HEK293 (cell line): ENCODE data around the gene ZNF280B.

Experiments
- CTCF ChIA-PET: fragments of 350-600 bp; formaldehyde crosslinking; extraction: SDS; loops from one replicate; lab custom pipeline; 2021; ENCODE audit warnings: antibody characterized with exemption; lab: Yijun Ruan, JAX
- POLR2A ChIA-PET: fragments of 300-600 bp; formaldehyde crosslinking; extraction: SDS; loops from one replicate; lab custom pipeline; 2020; ENCODE audit warnings: antibody characterized with exemption, inconsistent platforms; lab: Yijun Ruan, JAX
- H3K27ac ChIP-seq: fragments of 200-500 bp; sonication (Bioruptor generic); 2 replicates; pipeline ENCODE4 v1.5.1; 2014; ENCODE audit warnings: low read depth, low read length, control low read depth, inconsistent platforms; ENCODE audit errors: extremely low read depth
- H3K36me3 ChIP-seq, 2 experiments: fragments of 200-500 bp in 1 of 2; sonication (Bioruptor generic) in 1 of 2; 1 replicate in 1 of 2; 2 replicates in 1 of 2; pipeline ENCODE4 v1.5.1; 2014 to 2017; ENCODE audit warnings: inconsistent platforms in 2 of 2, low read length in 2 of 2; ENCODE audit not compliant: control insufficient read depth in 2 of 2, insufficient read depth in 1 of 2
- H3K4me1 ChIP-seq: fragments of 200-500 bp; sonication (Bioruptor generic); 2 replicates; pipeline ENCODE4 v1.5.1; 2014; ENCODE audit warnings: mild to moderate bottlenecking, low read length, inconsistent platforms; ENCODE audit not compliant: control insufficient read depth, insufficient read depth
- H3K4me3 ChIP-seq: 2 replicates; pipeline ENCODE4 v1.5.1; 2011; ENCODE audit warnings: low read depth, mild to moderate bottlenecking, control low read depth, low read length, moderate library complexity
- H3K9me3 ChIP-seq: fragments of 200-500 bp; sonication (Bioruptor generic); 2 replicates; pipeline ENCODE4 v1.5.1; 2014; ENCODE audit warnings: low read depth, low read length, inconsistent platforms; ENCODE audit not compliant: control insufficient read depth, insufficient read depth
- CTCF ChIP-seq: fragments of 450-650 bp; formaldehyde crosslinking; IDR thresholded peaks from 2 replicates; pipeline ENCODE4 v1.5.1; 2016; ENCODE audit warnings: missing biosample characterization, missing genetic modification characterization
- EGR2 ChIP-seq: fragments of 450-650 bp; formaldehyde crosslinking; IDR thresholded peaks from 2 replicates; pipeline ENCODE4 v1.5.1; 2016; ENCODE audit warnings: low read depth, missing biosample characterization, missing genetic modification characterization
- OSR2 ChIP-seq: fragments of 450-650 bp; formaldehyde crosslinking; IDR thresholded peaks from 2 replicates; pipeline ENCODE4 v1.5.1; 2016; ENCODE audit warnings: missing biosample characterization, missing genetic modification characterization
- WT1 ChIP-seq: fragments of 450-650 bp; formaldehyde crosslinking; IDR thresholded peaks from 2 replicates; pipeline ENCODE4 v1.5.1; 2016; ENCODE audit warnings: missing biosample characterization, missing genetic modification characterization
- ZBTB10 ChIP-seq: fragments of 450-650 bp; formaldehyde crosslinking; IDR thresholded peaks from 2 replicates; pipeline ENCODE4 v1.5.1; 2016; ENCODE audit warnings: missing biosample characterization, missing genetic modification characterization
- ZNF239 ChIP-seq: fragments of 450-650 bp; formaldehyde crosslinking; IDR thresholded peaks from 2 replicates; pipeline ENCODE4 v1.5.1; 2016; ENCODE audit warnings: missing biosample characterization, missing genetic modification characterization
- ZNF302 ChIP-seq: fragments of 450-650 bp; formaldehyde crosslinking; IDR thresholded peaks from 2 replicates; pipeline ENCODE4 v1.5.1; 2016; ENCODE audit warnings: missing biosample characterization, missing genetic modification characterization, low read depth
- ZNF362 ChIP-seq: fragments of 450-650 bp; formaldehyde crosslinking; IDR thresholded peaks from 2 replicates; pipeline ENCODE4 v1.5.1; 2016; ENCODE audit warnings: missing biosample characterization, missing genetic modification characterization
- ZNF37A ChIP-seq: fragments of 450-650 bp; IDR thresholded peaks from 2 replicates; pipeline ENCODE4 v1.5.1; 2018; ENCODE audit warnings: missing biosample characterization, missing genetic modification characterization
- ZNF48 ChIP-seq: fragments of 450-650 bp; formaldehyde crosslinking; IDR thresholded peaks from 2 replicates; pipeline ENCODE4 v1.5.1; 2016; ENCODE audit warnings: missing biosample characterization, missing genetic modification characterization
- ZNF501 ChIP-seq: fragments of 450-650 bp; formaldehyde crosslinking; IDR thresholded peaks from 2 replicates; pipeline ENCODE4 v1.5.1; 2016; ENCODE audit warnings: missing biosample characterization, missing genetic modification characterization
- ZNF521 ChIP-seq: fragments of 450-650 bp; formaldehyde crosslinking; IDR thresholded peaks from 2 replicates; pipeline ENCODE4 v1.5.1; 2017; ENCODE audit warnings: missing biosample characterization, mild to moderate bottlenecking, missing genetic modification characterization
- ZNF548 ChIP-seq: fragments of 450-650 bp; formaldehyde crosslinking; IDR thresholded peaks from 2 replicates; pipeline ENCODE4 v1.5.1; 2016; ENCODE audit warnings: missing biosample characterization, missing genetic modification characterization
- ZNF560 ChIP-seq: fragments of 450-650 bp; formaldehyde crosslinking; IDR thresholded peaks from 2 replicates; pipeline ENCODE4 v1.5.1; 2017; ENCODE audit warnings: missing biosample characterization, missing genetic modification characterization, borderline replicate concordance
- ZNF596 ChIP-seq: fragments of 450-650 bp; IDR thresholded peaks from 2 replicates; pipeline ENCODE4 v1.5.0; 2018; ENCODE audit warnings: missing biosample characterization, mild to moderate bottlenecking, missing genetic modification characterization, moderate library complexity
- ZNF692 ChIP-seq: fragments of 450-650 bp; formaldehyde crosslinking; IDR thresholded peaks from 2 replicates; pipeline ENCODE4 v1.5.1; 2016; ENCODE audit warnings: missing biosample characterization, missing genetic modification characterization
- ZNF777 ChIP-seq: fragments of 450-650 bp; formaldehyde crosslinking; IDR thresholded peaks from 2 replicates; pipeline ENCODE4 v1.5.1; 2017; ENCODE audit warnings: missing biosample characterization, missing genetic modification characterization, borderline replicate concordance
- ZSCAN18 ChIP-seq: fragments of 450-650 bp; formaldehyde crosslinking; IDR thresholded peaks from 2 replicates; pipeline ENCODE4 v1.5.1; 2016; ENCODE audit warnings: missing biosample characterization, missing genetic modification characterization
- ZSCAN23 ChIP-seq: fragments of 450-650 bp; formaldehyde crosslinking; IDR thresholded peaks from 2 replicates; pipeline ENCODE4 v1.5.1; 2016; ENCODE audit warnings: missing biosample characterization, missing genetic modification characterization
- ZSCAN4 ChIP-seq: fragments of 450-650 bp; formaldehyde crosslinking; IDR thresholded peaks from 2 replicates; pipeline ENCODE4 v1.5.1; 2017; ENCODE audit warnings: missing biosample characterization, missing genetic modification characterization

Gene ZNF280B

GRCh38 chr22:22546490-22546889, 37.9 kb upstream of the ZNF280B start:
- CTCF ChIA-PET = interaction anchor here (1.1 to 1.5 kb wide), 2 partner anchors 13 to 30 kb away, joined by 4 read pairs; partner anchors contain the start of gene PRAME
- Histone ChIP-seq H3K36me3 (peaks cover 0 to 31% of the 10 kb centered on the region in 2 experiments; a peak in 1 of 3 replicates), H3K4me3 (no peak overlapping the region), H3K9me3 (no peaks in the 10 kb centered on the region), H3K27ac (no peak overlapping the region), H3K4me1 (no peaks in the 10 kb centered on the region)
- POLR2A ChIA-PET = no interaction called here
- TF ChIP-seq ZNF362 (tag by site-specific recombination) (no peak), ZNF48 (tag by site-specific recombination) (no peak), ZNF521 (no peak), ZNF692 (tag by site-specific recombination) (no peak), ZNF548 (tag by site-specific recombination) (no peak), ZNF560 (no peak), ZNF501 (tag by site-specific recombination) (no peak)

GRCh38 chr22:22545084-22545483, 36.5 kb upstream of the ZNF280B start:
- peaks cover 0 to 24% of the 10 kb centered on the region in 2 experiments; a peak in 1 of 3 replicates for H3K36me3 ChIP-seq
- TF ChIP-seq ZNF596 (tag by site-specific recombination) = no peak
- H3K4me1 ChIP-seq = no peaks in the 10 kb centered on the region
- H3K4me3 ChIP-seq = no peak overlapping the region
- POLR2A ChIA-PET = interaction anchor here (0.6 kb wide), 1 partner anchor 36 kb away, joined by 4 read pairs; no protein-coding TSS in a partner anchor
- CTCF ChIA-PET = interaction anchor here (0.6 to 1.1 kb wide), 5 partner anchors 9 to 429 kb away, joined by 3 to 6 read pairs (median 4); partner anchors contain the start of gene ZNF280A
- H3K9me3 ChIP-seq = no peaks in the 10 kb centered on the region
- no peak overlapping the region for H3K27ac ChIP-seq

- CTCF ChIA-PET = interaction anchor here (0.6 to 1.1 kb wide), 4 partner anchors 10 to 216 kb away, joined by 3 to 6 read pairs (median 4); partner anchors contain the start of genes PRAME and ZNF280B
- H3K4me3 ChIP-seq = no peak overlapping the region
- no peaks in the 10 kb centered on the region for H3K9me3 ChIP-seq
- H3K4me1 ChIP-seq = no peaks in the 10 kb centered on the region
- H3K27ac ChIP-seq = no peak overlapping the region
- H3K36me3 ChIP-seq = no peaks in the 10 kb centered on the region
- POLR2A ChIA-PET = no interaction called here
- TF ChIP-seq ZNF777 (tag by site-specific recombination) (no peak), ZBTB10 (tag by site-specific recombination) (no peak), CTCF (tag by site-specific recombination) (no peak), ZNF37A (tag by site-specific recombination) (no peak), EGR2 (tag by site-specific recombination) (no peak), ZSCAN4 (tag by site-specific recombination) (no peak), ZSCAN18 (tag by site-specific recombination) (no peak), ZNF302 (no peak), OSR2 (no peak), ZNF239 (tag by site-specific recombination) (no peak), ZSCAN23 (tag by site-specific recombination) (no peak), WT1 (tag by site-specific recombination) (no peak)
These were observed 29.9 kb upstream of the ZNF280B start for GRCh38 chr22:22538226-22538989.
